Measurements from ENCODE around the gene UTP14C. TPM values are rescaled to one million over a fixed set of nuclear protein-coding genes. Genes with fewer than 3 reads are reported as not detected.
"Not testable (repeated sequence)": the region's sequence is repeated elsewhere in the genome, so short reads cannot be mapped to it uniquely, and the experiment has no call there.

The UTP14C gene
- total RNA-seq, 1 donor from 2014 or later, result 12.5 TPM

DNA sequence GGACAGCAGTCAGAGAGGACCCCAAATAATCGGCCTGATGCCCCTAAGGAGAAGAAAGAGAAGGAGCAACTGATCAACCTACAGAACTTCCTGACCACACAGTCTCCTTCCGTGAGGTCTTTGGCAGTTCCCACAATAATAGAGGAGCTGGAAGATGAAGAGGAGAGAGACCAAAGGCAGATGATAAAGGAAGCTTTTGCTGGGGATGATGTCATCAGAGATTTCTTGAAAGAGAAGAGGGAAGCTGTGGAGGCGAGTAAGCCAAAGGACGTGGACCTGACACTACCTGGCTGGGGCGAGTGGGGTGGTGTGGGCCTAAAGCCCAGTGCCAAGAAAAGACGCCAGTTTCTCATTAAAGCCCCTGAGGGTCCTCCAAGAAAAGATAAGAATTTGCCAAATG, 5.9 kb downstream of the UTP14C start:
- not testable (repeated sequence) for H3K4me1 ChIP-seq (ENCODE audit: control insufficient read depth in 3 of 3, insufficient read depth in 3 of 3, low read length in 3 of 3); H3K36me3 ChIP-seq (ENCODE audit: control insufficient read depth in 3 of 3, insufficient read depth in 3 of 3, low read length in 3 of 3); H3K9ac ChIP-seq (ENCODE audit: low read depth in 1 of 3, low read length in 3 of 3); H3K27me3 ChIP-seq (ENCODE audit: control insufficient read depth in 3 of 3, insufficient read depth in 3 of 3, low read length in 3 of 3); H3K27ac ChIP-seq (ENCODE audit: low read depth, low read length); H3K9me3 ChIP-seq (ENCODE audit: control insufficient read depth in 3 of 3, low read length in 3 of 3); H3K4me3 ChIP-seq (ENCODE audit: low read length in 3 of 3)

GRCh38 chr13:52033039-52033438, 8.5 kb downstream of the UTP14C start:
- H3K27ac ChIP-seq (ENCODE audit: low read depth, low read length), result no peak overlapping the region
- no peaks in the 10 kb centered on the region for H3K4me1 ChIP-seq (ENCODE audit: control insufficient read depth in 3 of 3, insufficient read depth in 3 of 3, low read length in 3 of 3)
- H3K27me3 ChIP-seq (ENCODE audit: control insufficient read depth in 3 of 3, insufficient read depth in 3 of 3, low read length in 3 of 3), result no peaks in the 10 kb centered on the region
- no peaks in the 10 kb centered on the region for H3K9me3 ChIP-seq (ENCODE audit: control insufficient read depth in 3 of 3, low read length in 3 of 3)
- peaks cover 0 to 5% (median 0%) of the 10 kb centered on the region in 3 donors for H3K36me3 ChIP-seq (ENCODE audit: control insufficient read depth in 3 of 3, insufficient read depth in 3 of 3, low read length in 3 of 3)
- H3K9ac ChIP-seq (ENCODE audit: low read depth in 1 of 3, low read length in 3 of 3), result no peak overlapping the region
- H3K4me3 ChIP-seq (ENCODE audit: low read length in 3 of 3), result no peak overlapping the region

- Histone ChIP-seq H3K4me3 (ENCODE audit: low read length in 3 of 3) (no peak overlapping the region), H3K36me3 (ENCODE audit: control insufficient read depth in 3 of 3, insufficient read depth in 3 of 3, low read length in 3 of 3) (no peaks in the 10 kb centered on the region), H3K4me1 (ENCODE audit: control insufficient read depth in 3 of 3, insufficient read depth in 3 of 3, low read length in 3 of 3) (no peaks in the 10 kb centered on the region), H3K9ac (ENCODE audit: low read depth in 1 of 3, low read length in 3 of 3) (no peak overlapping the region), H3K27ac (ENCODE audit: low read depth, low read length) (no peak overlapping the region), H3K9me3 (ENCODE audit: control insufficient read depth in 3 of 3, low read length in 3 of 3) (no peaks in the 10 kb centered on the region), H3K27me3 (ENCODE audit: control insufficient read depth in 3 of 3, insufficient read depth in 3 of 3, low read length in 3 of 3) (no peaks in the 10 kb centered on the region)
Observed at GRCh38 chr13:52034616-52035226, 10.2 kb downstream of the UTP14C start.

DNA sequence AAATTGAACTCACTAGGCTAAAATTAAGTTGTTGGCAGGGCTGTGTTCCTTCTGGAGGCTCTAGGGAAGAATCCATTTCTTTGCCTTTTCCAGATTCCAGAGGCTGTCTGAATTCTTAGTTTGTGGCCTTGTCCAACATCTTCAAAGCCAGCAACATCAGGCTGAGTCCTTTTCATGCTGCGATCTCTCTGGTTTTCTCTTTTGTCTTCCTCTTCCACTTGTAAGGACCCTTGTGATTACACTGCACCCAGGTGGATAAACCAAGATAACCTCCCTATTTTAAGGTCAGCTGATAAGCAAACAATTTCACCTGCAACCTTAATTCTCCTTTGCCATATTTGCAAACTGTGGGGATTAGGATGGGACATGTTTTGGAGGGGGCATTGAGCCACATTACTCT, 11.5 kb downstream of the UTP14C start:
- no peaks in the 10 kb centered on the region for H3K9me3 ChIP-seq (ENCODE audit: control insufficient read depth in 3 of 3, low read length in 3 of 3)
- no peak overlapping the region for H3K4me3 ChIP-seq (ENCODE audit: low read length in 3 of 3)
- H3K27me3 ChIP-seq (ENCODE audit: control insufficient read depth in 3 of 3, insufficient read depth in 3 of 3, low read length in 3 of 3), result no peaks in the 10 kb centered on the region
- no peaks in the 10 kb centered on the region for H3K36me3 ChIP-seq (ENCODE audit: control insufficient read depth in 3 of 3, insufficient read depth in 3 of 3, low read length in 3 of 3)
- H3K9ac ChIP-seq (ENCODE audit: low read depth in 1 of 3, low read length in 3 of 3), result no peak overlapping the region
- no peak overlapping the region for H3K27ac ChIP-seq (ENCODE audit: low read depth, low read length)
- H3K4me1 ChIP-seq (ENCODE audit: control insufficient read depth in 3 of 3, insufficient read depth in 3 of 3, low read length in 3 of 3), result no peaks in the 10 kb centered on the region

GRCh38 chr13:52043675-52044074, 19.2 kb downstream of the UTP14C start:
- Histone ChIP-seq H3K27me3 (ENCODE audit: control insufficient read depth in 3 of 3, insufficient read depth in 3 of 3, low read length in 3 of 3) (no peaks in the 10 kb centered on the region), H3K9me3 (ENCODE audit: control insufficient read depth in 3 of 3, low read length in 3 of 3) (no peaks in the 10 kb centered on the region), H3K27ac (ENCODE audit: low read depth, low read length) (no peak overlapping the region), H3K4me1 (ENCODE audit: control insufficient read depth in 3 of 3, insufficient read depth in 3 of 3, low read length in 3 of 3) (no peaks in the 10 kb centered on the region), H3K36me3 (ENCODE audit: control insufficient read depth in 3 of 3, insufficient read depth in 3 of 3, low read length in 3 of 3) (no peaks in the 10 kb centered on the region), H3K4me3 (ENCODE audit: low read length in 3 of 3) (no peak overlapping the region), H3K9ac (ENCODE audit: low read depth in 1 of 3, low read length in 3 of 3) (no peak overlapping the region)

DNA sequence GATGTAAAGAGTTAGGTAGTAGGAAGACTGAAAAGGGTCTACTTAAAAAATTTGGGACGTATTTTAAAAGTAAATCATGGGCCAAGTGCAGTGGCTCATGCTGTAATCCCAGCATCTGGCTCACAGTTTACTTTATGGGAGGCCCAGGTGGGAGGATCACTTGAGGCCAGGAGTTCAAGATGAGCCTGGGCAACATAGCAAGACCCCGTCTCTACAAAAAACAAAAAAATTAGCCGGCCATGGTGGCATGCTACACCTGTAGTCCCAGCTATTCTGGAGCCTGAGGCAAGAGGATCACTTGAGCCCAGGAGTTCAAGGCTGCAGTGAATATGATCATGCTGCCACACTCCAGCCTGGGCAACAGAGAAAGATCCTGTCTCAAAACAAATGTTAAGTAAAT, 23.0 kb downstream of the UTP14C start:
- no peaks in the 10 kb centered on the region for H3K27me3 ChIP-seq (ENCODE audit: control insufficient read depth in 3 of 3, insufficient read depth in 3 of 3, low read length in 3 of 3)
- H3K27ac ChIP-seq (ENCODE audit: low read depth, low read length), result no peak overlapping the region
- H3K36me3 ChIP-seq (ENCODE audit: control insufficient read depth in 3 of 3, insufficient read depth in 3 of 3, low read length in 3 of 3), result no peaks in the 10 kb centered on the region
- no peak overlapping the region for H3K9ac ChIP-seq (ENCODE audit: low read depth in 1 of 3, low read length in 3 of 3)
- H3K9me3 ChIP-seq (ENCODE audit: control insufficient read depth in 3 of 3, low read length in 3 of 3), result no peaks in the 10 kb centered on the region
- no peaks in the 10 kb centered on the region for H3K4me1 ChIP-seq (ENCODE audit: control insufficient read depth in 3 of 3, insufficient read depth in 3 of 3, low read length in 3 of 3)
- no peak overlapping the region for H3K4me3 ChIP-seq (ENCODE audit: low read length in 3 of 3)

DNA sequence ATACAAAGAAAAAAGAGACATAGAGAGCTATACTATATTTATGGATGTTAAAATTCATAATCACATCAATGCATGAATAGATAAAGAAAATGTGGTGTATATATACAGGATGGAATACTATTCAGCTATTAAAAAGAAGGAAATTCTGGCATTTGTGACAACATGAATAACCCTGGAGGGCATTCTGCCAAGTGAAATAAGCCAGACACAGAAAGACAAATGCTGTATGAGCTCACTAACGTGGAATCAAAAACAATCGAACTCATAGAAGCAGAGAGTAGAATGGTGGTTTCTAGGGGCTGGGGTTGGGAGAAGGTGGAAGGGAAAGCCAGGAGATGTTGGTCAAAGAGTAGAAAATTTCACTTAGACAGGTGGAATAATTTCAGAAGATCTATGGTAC, 24.0 kb downstream of the UTP14C start:
- Histone ChIP-seq H3K27me3 (ENCODE audit: control insufficient read depth in 3 of 3, insufficient read depth in 3 of 3, low read length in 3 of 3) (no peaks in the 10 kb centered on the region), H3K27ac (ENCODE audit: low read depth, low read length) (no peak overlapping the region), H3K4me1 (ENCODE audit: control insufficient read depth in 3 of 3, insufficient read depth in 3 of 3, low read length in 3 of 3) (no peaks in the 10 kb centered on the region), H3K9me3 (ENCODE audit: control insufficient read depth in 3 of 3, low read length in 3 of 3) (no peaks in the 10 kb centered on the region), H3K4me3 (ENCODE audit: low read length in 3 of 3) (no peak overlapping the region), H3K36me3 (ENCODE audit: control insufficient read depth in 3 of 3, insufficient read depth in 3 of 3, low read length in 3 of 3) (no peaks in the 10 kb centered on the region), H3K9ac (ENCODE audit: low read depth in 1 of 3, low read length in 3 of 3) (no peak overlapping the region)

DNA sequence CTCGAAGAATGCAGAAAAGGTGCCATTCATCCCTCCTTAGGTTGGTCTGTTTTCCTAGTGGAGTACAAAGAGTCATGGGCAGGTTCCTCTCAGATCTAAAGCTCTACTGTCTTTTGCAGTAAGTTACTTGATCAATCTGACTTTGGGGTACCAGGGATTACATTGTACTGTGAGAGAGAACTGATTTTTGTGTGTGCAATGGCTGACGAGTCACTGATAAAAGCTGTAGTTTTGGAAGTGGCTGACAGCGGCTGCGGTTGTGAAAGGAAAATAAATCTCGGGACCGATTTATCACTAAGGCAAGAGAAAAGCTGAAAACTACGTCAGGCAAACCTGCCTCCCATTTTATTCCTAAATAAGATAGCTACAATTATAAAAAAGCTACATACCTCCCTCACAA, 26.9 kb downstream of the UTP14C start:
- Histone ChIP-seq H3K27me3 (ENCODE audit: control insufficient read depth in 3 of 3, insufficient read depth in 3 of 3, low read length in 3 of 3) (no peaks in the 10 kb centered on the region), H3K4me3 (ENCODE audit: low read length in 3 of 3) (no peak overlapping the region), H3K36me3 (ENCODE audit: control insufficient read depth in 3 of 3, insufficient read depth in 3 of 3, low read length in 3 of 3) (no peaks in the 10 kb centered on the region), H3K4me1 (ENCODE audit: control insufficient read depth in 3 of 3, insufficient read depth in 3 of 3, low read length in 3 of 3) (no peaks in the 10 kb centered on the region), H3K27ac (ENCODE audit: low read depth, low read length) (no peak overlapping the region), H3K9me3 (ENCODE audit: control insufficient read depth in 3 of 3, low read length in 3 of 3) (no peaks in the 10 kb centered on the region), H3K9ac (ENCODE audit: low read depth in 1 of 3, low read length in 3 of 3) (no peak overlapping the region)

DNA sequence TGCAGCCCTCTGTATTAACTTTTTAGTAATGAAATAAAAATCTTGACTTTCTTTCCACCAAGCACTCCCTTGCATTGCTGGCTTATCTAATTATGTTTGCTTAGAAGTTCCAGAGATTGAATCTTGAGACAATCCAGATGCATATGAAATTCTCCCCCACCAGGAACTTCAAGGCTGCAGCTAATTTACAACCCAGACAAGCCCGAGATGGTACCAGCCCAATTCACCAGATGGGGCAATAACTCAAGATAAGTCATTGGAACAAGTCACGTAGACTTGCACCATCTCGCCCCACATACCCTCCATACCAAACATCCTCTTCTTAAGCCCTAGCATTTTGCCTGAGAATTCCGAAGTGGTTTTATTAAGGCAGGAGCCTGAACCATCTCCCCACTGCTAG, 29.0 kb downstream of the UTP14C start:
- no peak overlapping the region for H3K27ac ChIP-seq (ENCODE audit: low read depth, low read length)

GRCh38 chr13:52061064-52061463, 36.6 kb downstream of the UTP14C start:
- H3K9me3 ChIP-seq (ENCODE audit: control insufficient read depth in 3 of 3, low read length in 3 of 3); H3K27me3 ChIP-seq (ENCODE audit: control insufficient read depth in 3 of 3, insufficient read depth in 3 of 3, low read length in 3 of 3); H3K9ac ChIP-seq (ENCODE audit: low read depth in 1 of 3, low read length in 3 of 3); H3K27ac ChIP-seq (ENCODE audit: low read depth, low read length); H3K4me1 ChIP-seq (ENCODE audit: control insufficient read depth in 3 of 3, insufficient read depth in 3 of 3, low read length in 3 of 3); H3K4me3 ChIP-seq (ENCODE audit: low read length in 3 of 3); H3K36me3 ChIP-seq (ENCODE audit: control insufficient read depth in 3 of 3, insufficient read depth in 3 of 3, low read length in 3 of 3): not testable (repeated sequence)

More for the DNA sequence above, 29.0 kb downstream of the UTP14C start:
- H3K9ac ChIP-seq (ENCODE audit: low read depth in 1 of 3, low read length in 3 of 3), result no peak overlapping the region
- no peak overlapping the region for H3K4me3 ChIP-seq (ENCODE audit: low read length in 3 of 3)
- no peaks in the 10 kb centered on the region for H3K36me3 ChIP-seq (ENCODE audit: control insufficient read depth in 3 of 3, insufficient read depth in 3 of 3, low read length in 3 of 3)
- no peaks in the 10 kb centered on the region for H3K27me3 ChIP-seq (ENCODE audit: control insufficient read depth in 3 of 3, insufficient read depth in 3 of 3, low read length in 3 of 3)
- no peaks in the 10 kb centered on the region for H3K9me3 ChIP-seq (ENCODE audit: control insufficient read depth in 3 of 3, low read length in 3 of 3)
- H3K4me1 ChIP-seq (ENCODE audit: control insufficient read depth in 3 of 3, insufficient read depth in 3 of 3, low read length in 3 of 3), result no peaks in the 10 kb centered on the region

GRCh38 chr13:52061587-52061986, 37.1 kb downstream of the UTP14C start:
- Histone ChIP-seq H3K4me3 (ENCODE audit: low read length in 3 of 3) (no peak overlapping the region), H3K27ac (ENCODE audit: low read depth, low read length) (no peak overlapping the region), H3K4me1 (ENCODE audit: control insufficient read depth in 3 of 3, insufficient read depth in 3 of 3, low read length in 3 of 3) (no peaks in the 10 kb centered on the region), H3K36me3 (ENCODE audit: control insufficient read depth in 3 of 3, insufficient read depth in 3 of 3, low read length in 3 of 3) (no peaks in the 10 kb centered on the region), H3K9me3 (ENCODE audit: control insufficient read depth in 3 of 3, low read length in 3 of 3) (peaks cover 0 to 5% (median 3%) of the 10 kb centered on the region in 3 donors), H3K27me3 (ENCODE audit: control insufficient read depth in 3 of 3, insufficient read depth in 3 of 3, low read length in 3 of 3) (no peaks in the 10 kb centered on the region), H3K9ac (ENCODE audit: low read depth in 1 of 3, low read length in 3 of 3) (no peak overlapping the region)

All from skeletal muscle tissue (tissue), 4 donors.